ENCODE data around the gene KIF7.
A peak's percentile ranks its signal among the peaks of the same experiment; 100 is the strongest.
"Not testable (repeated sequence)": the region's sequence is repeated elsewhere in the genome, so short reads cannot be mapped to it uniquely, and the experiment has no call there.

The KIF7 gene, protein sequence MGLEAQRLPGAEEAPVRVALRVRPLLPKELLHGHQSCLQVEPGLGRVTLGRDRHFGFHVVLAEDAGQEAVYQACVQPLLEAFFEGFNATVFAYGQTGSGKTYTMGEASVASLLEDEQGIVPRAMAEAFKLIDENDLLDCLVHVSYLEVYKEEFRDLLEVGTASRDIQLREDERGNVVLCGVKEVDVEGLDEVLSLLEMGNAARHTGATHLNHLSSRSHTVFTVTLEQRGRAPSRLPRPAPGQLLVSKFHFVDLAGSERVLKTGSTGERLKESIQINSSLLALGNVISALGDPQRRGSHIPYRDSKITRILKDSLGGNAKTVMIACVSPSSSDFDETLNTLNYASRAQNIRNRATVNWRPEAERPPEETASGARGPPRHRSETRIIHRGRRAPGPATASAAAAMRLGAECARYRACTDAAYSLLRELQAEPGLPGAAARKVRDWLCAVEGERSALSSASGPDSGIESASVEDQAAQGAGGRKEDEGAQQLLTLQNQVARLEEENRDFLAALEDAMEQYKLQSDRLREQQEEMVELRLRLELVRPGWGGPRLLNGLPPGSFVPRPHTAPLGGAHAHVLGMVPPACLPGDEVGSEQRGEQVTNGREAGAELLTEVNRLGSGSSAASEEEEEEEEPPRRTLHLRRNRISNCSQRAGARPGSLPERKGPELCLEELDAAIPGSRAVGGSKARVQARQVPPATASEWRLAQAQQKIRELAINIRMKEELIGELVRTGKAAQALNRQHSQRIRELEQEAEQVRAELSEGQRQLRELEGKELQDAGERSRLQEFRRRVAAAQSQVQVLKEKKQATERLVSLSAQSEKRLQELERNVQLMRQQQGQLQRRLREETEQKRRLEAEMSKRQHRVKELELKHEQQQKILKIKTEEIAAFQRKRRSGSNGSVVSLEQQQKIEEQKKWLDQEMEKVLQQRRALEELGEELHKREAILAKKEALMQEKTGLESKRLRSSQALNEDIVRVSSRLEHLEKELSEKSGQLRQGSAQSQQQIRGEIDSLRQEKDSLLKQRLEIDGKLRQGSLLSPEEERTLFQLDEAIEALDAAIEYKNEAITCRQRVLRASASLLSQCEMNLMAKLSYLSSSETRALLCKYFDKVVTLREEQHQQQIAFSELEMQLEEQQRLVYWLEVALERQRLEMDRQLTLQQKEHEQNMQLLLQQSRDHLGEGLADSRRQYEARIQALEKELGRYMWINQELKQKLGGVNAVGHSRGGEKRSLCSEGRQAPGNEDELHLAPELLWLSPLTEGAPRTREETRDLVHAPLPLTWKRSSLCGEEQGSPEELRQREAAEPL (N-terminal part only)

GRCh38 chr15:89654847-89655805 lies at the start of gene KIF7:
Gene KIF7, minus strand, starts transcription at chr15:89655467. Its CDS starts 2,537 bp downstream, at chr15:89652930.
- peak; percentile 45 for DNase-seq

DNA sequence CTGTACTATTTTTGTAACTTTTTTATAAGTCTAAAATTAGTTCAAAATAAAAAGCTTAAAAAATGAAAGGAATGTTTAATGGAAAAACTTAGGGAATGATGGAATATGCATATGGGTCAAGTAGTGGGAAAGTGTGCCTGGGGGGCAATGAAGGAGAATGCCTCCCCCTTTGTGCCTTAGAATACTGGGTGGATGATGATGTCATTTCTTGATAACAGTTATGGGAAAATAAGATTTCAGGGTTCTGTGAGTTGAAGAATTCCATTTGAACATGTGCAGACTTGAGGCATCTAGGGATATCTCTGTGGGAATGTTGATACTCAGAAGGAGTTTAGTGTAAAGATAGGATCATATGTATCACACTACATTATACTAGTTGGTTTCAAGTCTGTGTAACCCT lies 49.1 kb upstream of the KIF7 start:
- DNase-seq: no peak

DNA sequence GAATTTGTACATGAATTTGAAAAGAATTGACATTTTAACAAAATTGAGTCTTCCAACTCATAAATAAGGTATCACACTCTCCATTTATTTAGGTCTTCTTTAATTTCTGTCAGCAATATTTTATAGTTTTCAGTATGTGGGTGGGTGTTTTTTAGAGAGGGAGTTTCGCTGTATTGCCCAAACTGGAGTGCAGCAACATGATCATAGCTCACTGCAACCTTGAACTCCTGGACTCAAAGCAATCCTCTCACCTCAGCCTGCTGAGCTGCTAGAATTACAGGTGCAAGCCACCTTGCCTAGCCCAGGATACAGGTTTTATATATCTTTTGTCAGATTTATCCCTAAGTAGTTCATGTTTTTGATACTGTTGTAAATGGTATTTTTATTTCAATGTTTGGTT lies 39.9 kb upstream of the KIF7 start:
- no peak for DNase-seq

DNA sequence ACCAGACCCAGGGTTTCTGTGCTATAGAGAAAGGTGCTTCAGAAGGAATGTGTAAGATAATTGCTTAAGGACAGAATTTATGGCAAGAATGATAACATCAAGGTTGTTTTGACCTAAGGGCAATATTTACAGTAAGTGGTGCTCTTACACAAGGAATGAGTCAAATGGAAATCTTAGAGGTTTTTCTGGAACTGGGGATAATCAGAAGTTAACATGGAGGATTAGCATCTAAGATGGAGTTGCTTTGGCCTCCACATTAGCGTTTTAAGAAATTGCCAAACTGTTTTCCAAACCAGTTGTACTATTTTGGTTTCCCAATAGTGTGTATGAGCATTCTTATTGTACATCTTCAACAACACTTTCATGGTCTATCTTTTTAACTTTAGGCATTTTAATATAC lies 38.4 kb upstream of the KIF7 start:
- no peak for DNase-seq

GRCh38 chr15:89693091-89693490 lies 37.8 kb upstream of the KIF7 start:
- no peak for DNase-seq

DNA sequence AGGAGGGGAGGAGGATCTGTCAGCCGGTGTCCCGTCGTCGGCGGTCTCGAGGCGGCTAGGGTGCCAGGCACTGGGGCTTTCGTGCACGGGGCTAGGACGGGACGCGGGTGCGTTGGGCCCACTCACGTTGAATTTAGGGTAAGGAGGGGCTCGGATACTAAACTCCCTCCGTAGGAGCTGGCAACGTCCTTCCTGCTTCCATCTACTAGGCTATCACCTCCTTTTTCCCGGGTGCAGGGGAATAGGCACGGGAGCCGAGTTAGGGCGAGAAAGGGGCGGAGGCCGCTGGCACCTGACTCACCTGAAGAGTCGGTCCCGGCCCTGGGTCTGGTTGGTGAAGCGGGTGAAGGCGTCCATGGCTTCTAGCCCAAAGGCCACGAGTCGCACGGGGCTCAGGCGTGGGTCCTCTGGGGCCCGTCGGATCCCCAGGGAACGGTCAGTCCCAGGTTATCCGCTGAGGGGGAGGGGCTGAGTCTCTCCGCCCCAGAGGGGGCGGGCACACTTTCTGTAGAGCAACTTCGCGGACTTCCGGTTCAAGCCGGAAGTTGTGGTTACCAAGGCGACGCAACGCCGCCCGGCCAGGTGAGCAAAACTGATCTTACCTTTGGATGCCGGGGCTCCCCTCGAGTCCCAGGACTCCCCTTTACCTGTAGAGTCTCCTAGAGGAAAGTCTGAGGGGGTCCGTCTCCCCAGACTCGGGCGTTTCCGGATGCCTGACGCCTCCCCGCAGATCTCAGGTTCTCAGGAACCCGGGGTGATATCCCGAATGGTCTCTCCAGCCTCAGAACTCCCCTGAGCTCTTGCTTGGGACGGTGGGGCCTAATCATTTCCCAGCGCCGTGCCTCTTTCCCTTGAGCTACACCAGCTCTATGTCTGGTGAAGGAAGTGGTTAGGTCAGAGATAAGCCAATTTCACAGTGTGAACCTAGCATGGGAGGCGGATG lies 35.3 kb upstream of the KIF7 start, which contains the start of the genes PEX11A and WDR93:
TSS of gene PEX11A (minus strand) at position 479 of the 943 bp plus-strand sequence. CDS start at position 357, 122 bp downstream.
TSS of gene WDR93 (plus strand) at position 536 of the 943 bp plus-strand sequence. CDS start 10,936 bp downstream, outside the sequence.
- peak; percentile 88 for DNase-seq

- DNase-seq: not testable (repeated sequence)
These were observed 34.6 kb upstream of the KIF7 start for GRCh38 chr15:89689930-89690275.

DNA sequence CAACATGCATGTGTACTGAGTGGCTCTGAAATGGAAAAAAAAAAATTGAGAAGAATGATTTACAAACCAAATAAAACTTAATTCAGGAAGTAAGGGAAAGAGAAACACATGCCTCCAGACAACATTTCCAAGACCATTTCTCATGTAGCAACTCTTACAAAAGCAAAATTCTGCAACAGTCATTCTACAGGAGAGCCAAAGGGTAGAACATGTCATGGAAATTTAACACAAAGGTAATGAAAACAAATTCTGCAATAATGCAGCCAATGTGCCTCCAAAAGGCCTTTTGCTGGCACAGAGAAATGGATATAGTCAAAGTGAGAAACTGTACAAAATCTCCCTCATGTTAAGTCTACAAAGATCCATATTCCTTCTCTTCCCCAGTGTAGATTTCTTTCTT lies 31.3 kb upstream of the KIF7 start:
- no peak for DNase-seq

DNA sequence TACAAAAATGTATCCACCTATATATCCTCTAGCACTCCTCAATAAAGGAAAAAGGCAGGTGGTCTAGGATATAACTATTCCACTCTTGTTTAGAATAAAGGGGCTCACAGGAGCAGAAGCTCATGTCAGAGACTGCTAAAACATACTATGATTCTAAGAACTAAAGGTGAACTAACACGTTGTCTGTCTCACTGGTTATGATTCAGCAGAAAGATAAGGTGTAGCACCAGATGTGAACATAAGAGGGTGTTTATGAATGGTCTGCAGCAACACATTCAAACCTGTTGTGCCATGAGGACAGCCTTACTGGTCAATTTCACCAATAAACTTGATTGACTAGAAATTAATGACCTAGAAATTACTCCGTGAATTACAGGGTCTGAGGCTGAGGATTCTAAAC lies 30.7 kb upstream of the KIF7 start:
- no peak for DNase-seq

- no peak for DNase-seq
These were observed 25.9 kb upstream of the KIF7 start for GRCh38 chr15:89681146-89681545.

- no peak for DNase-seq
These were observed 25.1 kb upstream of the KIF7 start for GRCh38 chr15:89680282-89680873.

- no peak for DNase-seq
These were observed 23.9 kb upstream of the KIF7 start, which contains the start of gene PLIN1 for GRCh38 chr15:89679212-89679611. Gene PLIN1, minus strand, starts transcription at chr15:89679367. Its CDS starts 1,878 bp downstream, at chr15:89677489.

DNA sequence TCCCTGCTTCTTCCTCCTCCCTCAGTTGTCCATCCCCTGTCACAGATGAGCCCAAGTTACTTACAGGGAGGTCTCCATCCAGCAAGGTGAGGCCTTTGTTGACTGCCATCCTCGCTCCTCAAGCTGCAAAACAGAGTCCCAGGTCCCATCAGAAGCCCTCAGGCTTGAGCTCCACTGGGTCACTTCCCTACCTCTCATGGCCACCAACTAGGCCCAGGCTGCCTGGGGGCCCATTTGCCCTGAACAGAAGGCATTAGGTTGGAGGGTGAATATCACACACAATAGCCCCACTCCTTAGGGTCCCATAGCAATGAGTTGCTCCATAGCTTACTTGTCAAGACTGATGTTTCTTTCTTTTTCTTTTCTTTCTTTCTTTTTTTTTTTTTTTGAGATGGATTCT lies 22.1 kb upstream of the KIF7 start:
- no peak for DNase-seq

- no peak for DNase-seq
These were observed 20.3 kb upstream of the KIF7 start for GRCh38 chr15:89675606-89676005.

- no peak for DNase-seq
These were observed 19.3 kb upstream of the KIF7 start for GRCh38 chr15:89674526-89674925.

DNA sequence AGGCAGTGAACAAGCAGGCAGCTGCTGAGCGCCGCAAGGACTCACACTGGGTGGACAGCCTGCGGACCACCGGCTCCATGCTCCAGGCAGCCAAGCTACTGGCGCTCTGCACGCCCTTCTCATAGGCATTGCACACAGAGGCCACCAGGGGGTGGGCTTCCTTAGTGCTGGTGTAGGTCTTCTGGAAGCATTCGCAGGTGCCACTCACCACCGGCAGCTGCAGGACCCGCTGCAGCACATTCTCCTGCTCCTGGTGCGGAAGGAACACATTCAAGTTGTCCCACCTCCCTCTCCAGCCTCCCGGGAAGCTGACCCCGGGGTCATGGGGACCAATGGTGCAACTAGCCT lies 17.9 kb upstream of the KIF7 start:
- peak; percentile 54 for DNase-seq

DNA sequence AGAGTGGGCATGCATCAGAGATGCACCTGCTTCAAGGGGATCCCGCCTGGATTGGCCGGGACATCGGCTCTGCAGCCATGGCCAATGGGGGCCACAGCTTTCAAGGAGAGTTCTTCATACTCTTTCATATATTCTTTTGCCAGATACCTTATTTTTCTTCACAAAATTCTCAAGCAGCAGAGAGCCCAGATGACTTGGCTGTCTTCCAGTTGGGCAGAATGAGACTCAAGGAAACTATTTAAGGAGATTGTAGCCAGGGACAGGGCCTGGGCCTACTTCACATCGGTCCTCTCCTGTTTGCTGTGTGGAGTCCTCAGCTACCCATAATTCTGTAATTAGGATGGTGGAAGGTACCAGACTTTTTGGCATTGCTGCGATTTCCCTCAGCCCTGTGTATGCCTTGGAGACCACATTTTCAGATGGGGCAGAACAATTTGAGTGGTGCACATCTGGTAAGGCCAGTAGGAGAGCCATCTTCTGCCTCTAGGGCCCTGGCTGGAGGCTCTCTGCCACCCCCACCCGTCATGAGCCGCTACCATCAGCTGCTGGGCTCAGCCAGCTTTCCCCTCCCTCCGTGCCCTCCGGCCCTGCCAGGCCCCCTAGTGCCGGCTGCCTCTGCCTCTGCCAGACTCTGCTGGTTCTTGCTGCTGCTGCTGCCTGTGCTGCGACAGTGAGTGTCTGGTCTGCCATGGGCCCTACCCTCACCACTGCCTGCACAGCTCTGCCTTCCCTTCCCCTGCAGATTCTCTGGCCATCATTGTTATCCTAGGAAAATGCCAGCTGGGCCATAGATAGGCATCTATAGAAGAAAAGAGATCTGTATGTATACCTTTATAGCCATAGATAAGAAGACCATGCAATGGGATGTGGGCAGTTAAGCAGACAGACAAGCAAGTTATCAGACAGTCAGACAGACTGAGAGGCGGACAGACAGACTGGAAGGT lies 17.2 kb upstream of the KIF7 start:
- no peak for DNase-seq

GRCh38 chr15:89671687-89672086 lies 16.4 kb upstream of the KIF7 start:
- no peak for DNase-seq

All from stimulated activated CD8-positive, alpha-beta memory T cell treated with anti-CD3 and anti-CD28 coated beads, Interleukin-4, amount 100 ng/mL, for 48 hours (primary cell).